ENCODE results near the gene STAT1. TPM values are rescaled to one million over a fixed set of nuclear protein-coding genes. Genes with fewer than 3 reads are reported as not detected.

The STAT1 gene
- total RNA-seq, 2 experiments from 2014 or later: 56.6 to 57.8 TPM

GRCh38 chr2:190965580-190966222 lies 48.3 kb downstream of the STAT1 start:
- ATAC-seq (ENCODE audit: poor library complexity): no peak
- POLR2A ChIA-PET: interaction anchor here (1.6 to 2.1 kb wide), 2 partner anchors 18 to 84 kb away, joined by 5 to 9 read pairs; no protein-coding TSS in a partner anchor
- TF ChIP-seq, protein P1, sequence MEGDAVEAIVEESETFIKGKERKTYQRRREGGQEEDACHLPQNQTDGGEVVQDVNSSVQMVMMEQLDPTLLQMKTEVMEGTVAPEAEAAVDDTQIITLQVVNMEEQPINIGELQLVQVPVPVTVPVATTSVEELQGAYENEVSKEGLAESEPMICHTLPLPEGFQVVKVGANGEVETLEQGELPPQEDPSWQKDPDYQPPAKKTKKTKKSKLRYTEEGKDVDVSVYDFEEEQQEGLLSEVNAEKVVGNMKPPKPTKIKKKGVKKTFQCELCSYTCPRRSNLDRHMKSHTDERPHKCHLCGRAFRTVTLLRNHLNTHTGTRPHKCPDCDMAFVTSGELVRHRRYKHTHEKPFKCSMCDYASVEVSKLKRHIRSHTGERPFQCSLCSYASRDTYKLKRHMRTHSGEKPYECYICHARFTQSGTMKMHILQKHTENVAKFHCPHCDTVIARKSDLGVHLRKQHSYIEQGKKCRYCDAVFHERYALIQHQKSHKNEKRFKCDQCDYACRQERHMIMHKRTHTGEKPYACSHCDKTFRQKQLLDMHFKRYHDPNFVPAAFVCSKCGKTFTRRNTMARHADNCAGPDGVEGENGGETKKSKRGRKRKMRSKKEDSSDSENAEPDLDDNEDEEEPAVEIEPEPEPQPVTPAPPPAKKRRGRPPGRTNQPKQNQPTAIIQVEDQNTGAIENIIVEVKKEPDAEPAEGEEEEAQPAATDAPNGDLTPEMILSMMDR (IDR thresholded peaks at IDR 0.05): no peak
- CTCF ChIA-PET: no interaction called here
- Histone ChIP-seq H3K36me3 (ENCODE audit: insufficient read depth, low read length) (peaks cover 89% of the 10 kb centered on the region), H3K27ac (ENCODE audit: low read depth in 1 of 2, low read length in 2 of 2) (no peak overlapping the region), H3K27me3 (ENCODE audit: control insufficient read depth in 1 of 2, insufficient read depth in 2 of 2, low read length in 2 of 2) (no peaks in the 10 kb centered on the region), H3K9me3 (ENCODE audit: control insufficient read depth in 1 of 2, insufficient read depth in 1 of 2, low read length in 2 of 2) (no peaks in the 10 kb centered on the region), H3K4me3 (ENCODE audit: low read length) (no peak overlapping the region), H3K4me1 (ENCODE audit: insufficient read depth, low read length) (peaks cover 5% of the 10 kb centered on the region)
- Mint-ChIP-seq H3K4me3 (no peak overlapping the region), H3K27ac (peak overlapping the region; percentile 82), H3K4me1 (ENCODE audit: low read depth) (peaks cover 47% of the 10 kb centered on the region), H3K27me3 (no peaks in the 10 kb centered on the region), H3K9me3 (no peaks in the 10 kb centered on the region), H3K36me3 (ENCODE audit: low read depth) (peaks cover 98% of the 10 kb centered on the region)
- no peak for DNase-seq
- intact Hi-C loops (cut with DNase I, micrococcal nuclease): loop anchor here in 1 of 2 experiments (5.0 kb wide), 1 partner anchor 63 kb away; no protein-coding TSS in a partner anchor

DNA sequence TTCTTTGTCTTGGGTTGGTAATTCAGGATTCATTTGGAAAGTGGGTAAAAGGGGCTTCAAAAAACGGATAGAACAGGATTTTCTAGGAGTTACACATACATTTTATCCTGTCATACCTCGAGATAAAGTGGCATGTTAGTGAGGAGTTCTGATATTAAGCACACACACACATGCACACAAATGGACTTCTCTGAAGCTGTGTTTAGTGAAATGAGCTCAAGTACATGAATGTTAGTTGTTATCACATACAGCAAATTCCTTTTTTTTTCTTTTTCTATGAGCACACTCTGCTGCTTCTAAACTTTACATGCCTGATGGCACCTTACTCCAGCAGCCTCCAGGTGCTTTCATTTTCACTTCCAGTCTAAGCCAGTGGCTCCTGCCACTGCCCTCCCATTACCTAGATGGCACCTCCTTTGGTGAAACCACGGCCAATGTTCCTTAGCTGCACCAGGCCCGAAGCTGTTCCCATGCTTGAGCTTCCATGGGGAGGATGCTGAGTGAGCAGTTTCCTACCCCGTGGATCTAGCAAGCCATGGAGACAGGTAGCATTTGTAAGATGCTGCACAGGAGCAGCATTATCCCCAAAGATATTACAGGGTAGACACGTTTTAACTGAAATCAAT lies 49.7 kb downstream of the STAT1 start:
- peaks cover 5% of the 10 kb centered on the region for H3K4me1 ChIP-seq (ENCODE audit: insufficient read depth, low read length)
- TF ChIP-seq, protein P1 (IDR thresholded peaks at IDR 0.05): no peak
- H3K9me3 Mint-ChIP-seq: no peaks in the 10 kb centered on the region
- CTCF ChIA-PET: no interaction called here
- H3K36me3 Mint-ChIP-seq (ENCODE audit: low read depth): peaks cover 94% of the 10 kb centered on the region
- intact Hi-C loops (cut with DNase I, micrococcal nuclease): no loop called here
- ATAC-seq (ENCODE audit: poor library complexity): peak; percentile 39
- H3K27ac Mint-ChIP-seq: peak overlapping the region; percentile 82
- no peak overlapping the region for H3K4me3 Mint-ChIP-seq
- no peaks in the 10 kb centered on the region for H3K27me3 ChIP-seq (ENCODE audit: control insufficient read depth in 1 of 2, insufficient read depth in 2 of 2, low read length in 2 of 2)
- H3K27me3 Mint-ChIP-seq: no peaks in the 10 kb centered on the region
- peak overlapping the region in 1 of 2 donors; percentile 1 for H3K27ac ChIP-seq (ENCODE audit: low read depth in 1 of 2, low read length in 2 of 2)
- POLR2A ChIA-PET: interaction anchor here (1.0 to 2.3 kb wide), 2 partner anchors 16 to 26 kb away, joined by 3 to 9 read pairs; no protein-coding TSS in a partner anchor
- H3K9me3 ChIP-seq (ENCODE audit: control insufficient read depth in 1 of 2, insufficient read depth in 1 of 2, low read length in 2 of 2): no peaks in the 10 kb centered on the region
- DNase-seq: peak in 1 of 14 experiments; percentile 47
- H3K4me1 Mint-ChIP-seq (ENCODE audit: low read depth): peaks cover 42% of the 10 kb centered on the region
- H3K4me3 ChIP-seq (ENCODE audit: low read length): no peak overlapping the region
- peaks cover 75% of the 10 kb centered on the region for H3K36me3 ChIP-seq (ENCODE audit: insufficient read depth, low read length)

- no peak for ATAC-seq (ENCODE audit: poor library complexity)
- Histone ChIP-seq H3K4me1 (ENCODE audit: insufficient read depth, low read length) (peaks cover 5% of the 10 kb centered on the region), H3K27ac (ENCODE audit: low read depth in 1 of 2, low read length in 2 of 2) (no peak overlapping the region), H3K4me3 (ENCODE audit: low read length) (no peak overlapping the region), H3K36me3 (ENCODE audit: insufficient read depth, low read length) (peaks cover 63% of the 10 kb centered on the region), H3K27me3 (ENCODE audit: control insufficient read depth in 1 of 2, insufficient read depth in 2 of 2, low read length in 2 of 2) (no peaks in the 10 kb centered on the region), H3K9me3 (ENCODE audit: control insufficient read depth in 1 of 2, insufficient read depth in 1 of 2, low read length in 2 of 2) (no peaks in the 10 kb centered on the region)
- H3K27ac Mint-ChIP-seq: peak overlapping the region; percentile 82
- peaks cover 94% of the 10 kb centered on the region for H3K36me3 Mint-ChIP-seq (ENCODE audit: low read depth)
- peaks cover 47% of the 10 kb centered on the region for H3K4me1 Mint-ChIP-seq (ENCODE audit: low read depth)
- no peaks in the 10 kb centered on the region for H3K9me3 Mint-ChIP-seq
- CTCF ChIA-PET: interaction anchor here (1.0 kb wide), 1 partner anchor 10 kb away, joined by 3 read pairs; no protein-coding TSS in a partner anchor
- no peak for DNase-seq
- intact Hi-C loops (cut with DNase I, micrococcal nuclease): no loop called here
- no peak overlapping the region for H3K4me3 Mint-ChIP-seq
- no peaks in the 10 kb centered on the region for H3K27me3 Mint-ChIP-seq
- TF ChIP-seq, protein P1 (IDR thresholded peaks at IDR 0.05): no peak
- POLR2A ChIA-PET: interaction anchor here (0.6 to 2.3 kb wide), 4 partner anchors 9 to 81 kb away, joined by 3 to 9 read pairs (median 4); no protein-coding TSS in a partner anchor
Measured at GRCh38 chr2:190963088-190963487, 50.9 kb downstream of the STAT1 start.

All from CD4-positive, alpha-beta T cell (primary cell).